NT2/D1 (cell line): ENCODE results near the gene SPSB3.

ENCODE experiments used
- SUZ12 ChIP-seq: IDR thresholded peaks from 2 replicates; pipeline ENCODE4 v1.6.1; 2011; ENCODE audit not compliant: insufficient read length, insufficient read depth; ENCODE audit errors: extremely low read depth
- ZNF274 ChIP-seq: IDR thresholded peaks from 2 replicates; pipeline ENCODE4 v1.6.1; 2011; ENCODE audit warnings: mild to moderate bottlenecking, low read depth, low read length

GRCh38 chr16:1769402-1770300 is 12.7 kb downstream of the SPSB3 start:
- TF ChIP-seq ZNF274 (no peak), SUZ12 (no peak)
